Suprapubic skin (tissue), 3 donors: ENCODE measurements around the gene NRXN3.

ENCODE experiments used
- EP300 ChIP-seq: sonication (generic); formaldehyde crosslinking; IDR thresholded peaks from one replicate; pipeline ENCODE4 v1.6.1; 2017; ENCODE audit warnings: antibody characterized with exemption
- TF ChIP-seq, protein P1 (sequence below), 2 donors: fragments of 200-600 bp in 1 of 2; fragments of 450-650 bp in 1 of 2; sonication (generic) in 1 of 2; IDR thresholded peaks; one replicate each; pipeline ENCODE4 v1.5.1; 2016 to 2019; ENCODE audit warnings: antibody characterized with exemption in 2 of 2, mild to moderate bottlenecking in 1 of 2, moderate library complexity in 1 of 2

DNA sequence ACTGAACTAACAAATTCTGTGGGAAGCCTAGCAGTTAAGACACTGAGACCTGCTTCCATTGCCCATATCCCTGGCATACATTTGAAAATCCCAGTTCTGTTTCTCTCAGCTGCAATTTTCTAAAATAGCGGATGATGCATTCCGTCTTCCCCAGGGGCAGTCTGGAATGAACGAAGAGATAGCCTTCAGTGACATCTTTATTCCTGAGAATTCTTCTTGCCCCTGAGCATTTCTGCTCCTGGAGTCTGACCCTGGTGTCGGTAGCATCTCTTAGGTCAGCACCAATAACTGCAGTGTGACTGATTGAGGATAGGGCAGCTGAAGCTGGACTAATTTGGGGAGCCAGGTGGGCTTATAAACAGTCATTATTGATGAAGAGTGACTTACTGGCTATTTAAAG is 1488.6 kb downstream of the NRXN3 start:
- TF ChIP-seq EP300 = no peak
- TF ChIP-seq, protein P1, sequence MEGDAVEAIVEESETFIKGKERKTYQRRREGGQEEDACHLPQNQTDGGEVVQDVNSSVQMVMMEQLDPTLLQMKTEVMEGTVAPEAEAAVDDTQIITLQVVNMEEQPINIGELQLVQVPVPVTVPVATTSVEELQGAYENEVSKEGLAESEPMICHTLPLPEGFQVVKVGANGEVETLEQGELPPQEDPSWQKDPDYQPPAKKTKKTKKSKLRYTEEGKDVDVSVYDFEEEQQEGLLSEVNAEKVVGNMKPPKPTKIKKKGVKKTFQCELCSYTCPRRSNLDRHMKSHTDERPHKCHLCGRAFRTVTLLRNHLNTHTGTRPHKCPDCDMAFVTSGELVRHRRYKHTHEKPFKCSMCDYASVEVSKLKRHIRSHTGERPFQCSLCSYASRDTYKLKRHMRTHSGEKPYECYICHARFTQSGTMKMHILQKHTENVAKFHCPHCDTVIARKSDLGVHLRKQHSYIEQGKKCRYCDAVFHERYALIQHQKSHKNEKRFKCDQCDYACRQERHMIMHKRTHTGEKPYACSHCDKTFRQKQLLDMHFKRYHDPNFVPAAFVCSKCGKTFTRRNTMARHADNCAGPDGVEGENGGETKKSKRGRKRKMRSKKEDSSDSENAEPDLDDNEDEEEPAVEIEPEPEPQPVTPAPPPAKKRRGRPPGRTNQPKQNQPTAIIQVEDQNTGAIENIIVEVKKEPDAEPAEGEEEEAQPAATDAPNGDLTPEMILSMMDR (IDR thresholded peaks at IDR 0.05) = no peak
